Right hindlimb (tissue), 1 donor: ENCODE measurements around the gene HAP1.

Experiments used
- DNase-seq: peaks from one replicate; pipeline ENCODE4 v3.0.0-alpha.2; 2018

Gene HAP1

GRCh38 chr17:41762841-41763240 is 28.4 kb upstream of the HAP1 start:
- DNase-seq, result no peak

GRCh38 chr17:41762391-41762790 is 27.9 kb upstream of the HAP1 start:
- DNase-seq, result no peak

GRCh38 chr17:41760878-41761277 is 26.4 kb upstream of the HAP1 start:
- no peak for DNase-seq

- no peak for DNase-seq
Observed at GRCh38 chr17:41758601-41759000, 24.2 kb upstream of the HAP1 start.

GRCh38 chr17:41754066-41754465 is 19.6 kb upstream of the HAP1 start:
- DNase-seq, result no peak

GRCh38 chr17:41751288-41751687 is 16.8 kb upstream of the HAP1 start:
- DNase-seq, result no peak

GRCh38 chr17:41750862-41751261 is 16.4 kb upstream of the HAP1 start:
- DNase-seq, result no peak

GRCh38 chr17:41748275-41748674 is 13.8 kb upstream of the HAP1 start:
- no peak for DNase-seq

- DNase-seq, result no peak
Observed at GRCh38 chr17:41741709-41742108, 7.3 kb upstream of the HAP1 start.

GRCh38 chr17:41740506-41740905 is 6.1 kb upstream of the HAP1 start:
- DNase-seq, result no peak

GRCh38 chr17:41739661-41740352 is 5.4 kb upstream of the HAP1 start:
- no peak for DNase-seq

GRCh38 chr17:41738801-41739112 is 4.3 kb upstream of the HAP1 start:
- no peak for DNase-seq

- DNase-seq, result peak; percentile 87
Observed at GRCh38 chr17:41738077-41738800, 3.8 kb upstream of the HAP1 start.

- no peak for DNase-seq
Observed at GRCh38 chr17:41737680-41738023, 3.2 kb upstream of the HAP1 start.

GRCh38 chr17:41736983-41737679 is 2.7 kb upstream of the HAP1 start:
- no peak for DNase-seq

- DNase-seq, result no peak
Observed at GRCh38 chr17:41735744-41736143, 1.3 kb upstream of the HAP1 start.

GRCh38 chr17:41734949-41735313 is 488 bp upstream of the HAP1 start:
- DNase-seq, result no peak

- DNase-seq, result no peak
Observed at GRCh38 chr17:41733348-41734138, 900 bp downstream of the HAP1 start.

- no peak for DNase-seq
Observed at GRCh38 chr17:41731836-41732235, 2.6 kb downstream of the HAP1 start.

- DNase-seq, result no peak
Observed at GRCh38 chr17:41730479-41730878, 4.0 kb downstream of the HAP1 start.

- no peak for DNase-seq
Observed at GRCh38 chr17:41728056-41728455, 6.4 kb downstream of the HAP1 start.

- no peak for DNase-seq
Observed at GRCh38 chr17:41725134-41725533, 9.3 kb downstream of the HAP1 start.

GRCh38 chr17:41724476-41725050 is 9.9 kb downstream of the HAP1 start:
- no peak for DNase-seq
